Natural killer cell (primary cell): ENCODE measurements around the gene HIVEP3. TPM values are rescaled to one million over a fixed set of nuclear protein-coding genes. Genes with fewer than 3 reads are reported as not detected.

Experiments
- ATAC-seq, 3 donors: fragments of 150-1000 bp in 2 of 3; fragments of 200-7000 bp in 1 of 3; cut with Tn5 transposase; 1 replicate in 1 of 3; 2 replicates in 2 of 3; pipeline ENCODE4 v1.10.0; 2021; ENCODE audit warnings: mild to moderate bottlenecking in 2 of 3, moderate library complexity in 2 of 3
- DNase-seq, 2 donors: peaks; one replicate each; pipeline versions ENCODE4 v3.0.0 to v3.0.0-alpha.2; 2013 to 2021; ENCODE audit warnings: mixed read lengths in 1 of 2
- H3K27ac ChIP-seq: one replicate; pipeline ENCODE4 v1.5.1; 2013; ENCODE audit warnings: mild to moderate bottlenecking, low read length
- H3K27me3 ChIP-seq: one replicate; pipeline ENCODE4 v1.6.1; 2013; ENCODE audit warnings: low read length; ENCODE audit not compliant: control insufficient read depth, insufficient read depth
- H3K36me3 ChIP-seq: one replicate; pipeline ENCODE4 v1.6.1; 2013; ENCODE audit warnings: low read length; ENCODE audit not compliant: control insufficient read depth, insufficient read depth
- H3K4me1 ChIP-seq: one replicate; pipeline ENCODE4 v1.6.1; 2013; ENCODE audit warnings: low read length; ENCODE audit not compliant: control insufficient read depth, insufficient read depth
- H3K4me3 ChIP-seq: one replicate; pipeline ENCODE4 v1.5.1; 2013; ENCODE audit warnings: low read length
- H3K9me3 ChIP-seq: one replicate; pipeline ENCODE4 v1.6.1; 2013; ENCODE audit warnings: low read length; ENCODE audit not compliant: control insufficient read depth, insufficient read depth
- H3K27ac Mint-ChIP-seq, 2 donors: one replicate each; pipeline ENCODE4 v1.8.0; 2022; ENCODE audit warnings: mild to moderate bottlenecking in 2 of 2, mixed read lengths in 2 of 2, moderate library complexity in 1 of 2
- H3K27me3 Mint-ChIP-seq, 2 donors: one replicate each; pipeline ENCODE4 v1.8.0; 2022; ENCODE audit warnings: low read depth in 2 of 2, mixed read lengths in 2 of 2
- H3K36me3 Mint-ChIP-seq: one replicate; pipeline ENCODE4 v1.8.0; 2022; ENCODE audit warnings: mixed read lengths
- H3K4me1 Mint-ChIP-seq, 2 donors: one replicate each; pipeline ENCODE4 v1.8.0; 2022; ENCODE audit warnings: mixed read lengths in 2 of 2
- H3K4me3 Mint-ChIP-seq: one replicate; pipeline ENCODE4 v1.8.0; 2022; ENCODE audit warnings: mild to moderate bottlenecking, moderate library complexity, mixed read lengths
- H3K9me3 Mint-ChIP-seq, 2 donors: one replicate each; pipeline ENCODE4 v1.8.0; 2022; ENCODE audit warnings: mixed read lengths in 2 of 2
- CTCF ChIP-seq: fragments of 200-600 bp; IDR thresholded peaks from one replicate; pipeline ENCODE4 v1.8.0; 2022; ENCODE audit warnings: antibody characterized with exemption
- WGBS: methylation state at CpG from one replicate; pipeline ENCODE4 v1.1.7; 2013; ENCODE audit warnings: missing lambda C conversion rate; ENCODE audit not compliant: insufficient coverage; 5-methylcytosine and 5-hydroxymethylcytosine counted together
- intact Hi-C: fragments of 100-400 bp; cut with micrococcal nuclease; formaldehyde crosslinking; loops from one replicate; pipeline ENCODE4 v1.14.2; 2022
- total RNA-seq, 4 donors: library from RNA; stranded (reverse); fragments of 120-200 nt in 1 of 4; gene quantifications; one replicate each; pipeline versions ENCODE4 v1.2.3 to v1.2.4, GENCODE V29; 2013 to 2022

The HIVEP3 gene
- total RNA-seq, 3 donors from 2014 or later (not counting 1 experiment from before 2014, with no cell fraction given): 26.2 to 35.2 (median 29.8) TPM

- intact Hi-C loops: loop anchor here (1.0 to 2.0 kb wide), 2 partner anchors 32 to 160 kb away; no protein-coding TSS in a partner anchor
- DNase-seq (peak; percentile 21 to 62), ATAC-seq (peak in 2 of 3 donors; percentile 33 to 39)
- H3K27me3 Mint-ChIP-seq: no peaks in the 10 kb centered on the region
- H3K27me3 ChIP-seq: no peaks in the 10 kb centered on the region
- H3K4me3 Mint-ChIP-seq: peak overlapping the region; percentile 17
- H3K36me3 Mint-ChIP-seq: no peaks in the 10 kb centered on the region
- no peak for TF ChIP-seq CTCF
- no peaks in the 10 kb centered on the region for H3K36me3 ChIP-seq
- WGBS: 61% methylated on average over 4 of the region's 4 CpGs
- no peaks in the 10 kb centered on the region for H3K9me3 Mint-ChIP-seq
- H3K4me1 ChIP-seq: peaks cover 60% of the 10 kb centered on the region
- no peak overlapping the region for H3K4me3 ChIP-seq
- peak overlapping the region; percentile 90 to 92 for H3K27ac Mint-ChIP-seq
- peaks cover 62% of the 10 kb centered on the region in 2 donors for H3K4me1 Mint-ChIP-seq
- peak overlapping the region; percentile 57 for H3K27ac ChIP-seq
- H3K9me3 ChIP-seq: no peaks in the 10 kb centered on the region
Observed at GRCh38 chr1:41888756-41889155, 30.0 kb downstream of the HIVEP3 start.

- Mint-ChIP-seq H3K4me3 (no peak overlapping the region), H3K36me3 (no peaks in the 10 kb centered on the region), H3K27me3 (no peaks in the 10 kb centered on the region), H3K9me3 (no peaks in the 10 kb centered on the region), H3K27ac (peak overlapping the region; percentile 90 to 92), H3K4me1 (peaks cover 59% of the 10 kb centered on the region in 2 donors)
- H3K9me3 ChIP-seq: no peaks in the 10 kb centered on the region
- no peak for TF ChIP-seq CTCF
- peaks cover 49% of the 10 kb centered on the region for H3K4me1 ChIP-seq
- DNase-seq (no peak), ATAC-seq (no peak)
- no peaks in the 10 kb centered on the region for H3K36me3 ChIP-seq
- 75% methylated on average over 1 of the region's 1 CpG for WGBS
- H3K27me3 ChIP-seq: no peaks in the 10 kb centered on the region
- no peak overlapping the region for H3K4me3 ChIP-seq
- no peak overlapping the region for H3K27ac ChIP-seq
- intact Hi-C loops: no loop called here
Observed at GRCh38 chr1:41887365-41887764, 31.4 kb downstream of the HIVEP3 start.

- Mint-ChIP-seq H3K9me3 (no peaks in the 10 kb centered on the region), H3K36me3 (no peaks in the 10 kb centered on the region), H3K4me3 (no peak overlapping the region), H3K27ac (no peak overlapping the region), H3K4me1 (peaks cover 46 to 50% of the 10 kb centered on the region in 2 donors), H3K27me3 (no peaks in the 10 kb centered on the region)
- Histone ChIP-seq H3K27me3 (no peaks in the 10 kb centered on the region), H3K4me3 (no peak overlapping the region), H3K9me3 (no peaks in the 10 kb centered on the region), H3K4me1 (peaks cover 27% of the 10 kb centered on the region), H3K27ac (no peak overlapping the region), H3K36me3 (no peaks in the 10 kb centered on the region)
- intact Hi-C loops: no loop called here
- WGBS: 91% methylated on average over 9 of the region's 9 CpGs
- no peak for ATAC-seq
- DNase-seq: no peak
- TF ChIP-seq CTCF: no peak
Observed at GRCh38 chr1:41884256-41885230, 34.2 kb downstream of the HIVEP3 start.
